GM10266 (cell line): Measurements from ENCODE around the gene NBAS.
"Not testable (repeated sequence)": the region's sequence is repeated elsewhere in the genome, so short reads cannot be mapped to it uniquely, and the experiment has no call there.

ENCODE experiments used
- DNase-seq: peaks from one replicate; pipeline ENCODE4 v3.0.0; 2012; ENCODE audit errors: extremely low spot score
- TF ChIP-seq, protein P1 (sequence below): IDR thresholded peaks from 2 replicates; pipeline ENCODE4 v1.5.1; 2012; ENCODE audit warnings: mild to moderate bottlenecking, low read depth; ENCODE audit not compliant: control insufficient read depth, insufficient read depth; ENCODE audit errors: missing control alignments

The NBAS gene

DNA sequence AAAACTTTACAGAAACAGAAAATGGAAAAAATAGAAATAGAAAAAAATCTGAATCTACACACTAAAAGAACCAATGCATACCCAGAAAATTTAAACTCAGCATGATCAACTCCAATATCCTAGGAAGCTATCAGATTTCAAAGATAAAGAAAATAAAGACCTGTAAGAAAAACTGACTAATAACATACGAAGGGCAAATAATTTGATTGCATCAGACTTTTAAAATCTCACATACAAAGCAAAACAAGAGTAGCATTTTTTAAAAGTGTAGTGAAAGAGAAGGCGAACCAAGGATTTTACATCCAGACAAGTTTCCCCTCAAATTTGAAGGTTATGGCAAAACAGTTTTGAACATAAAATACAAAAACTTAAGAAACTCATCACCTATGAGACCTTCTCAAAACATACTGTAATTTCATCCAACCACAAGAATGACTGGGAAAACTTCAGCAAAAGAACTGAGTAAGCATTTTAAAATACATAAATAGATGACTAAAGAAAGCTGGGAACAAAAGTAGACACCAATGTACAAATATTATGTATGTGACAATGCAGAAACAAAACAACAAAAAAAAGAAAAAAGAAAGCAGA, 54.8 kb downstream of the NBAS start:
- no peak for DNase-seq
- TF ChIP-seq, protein P1, sequence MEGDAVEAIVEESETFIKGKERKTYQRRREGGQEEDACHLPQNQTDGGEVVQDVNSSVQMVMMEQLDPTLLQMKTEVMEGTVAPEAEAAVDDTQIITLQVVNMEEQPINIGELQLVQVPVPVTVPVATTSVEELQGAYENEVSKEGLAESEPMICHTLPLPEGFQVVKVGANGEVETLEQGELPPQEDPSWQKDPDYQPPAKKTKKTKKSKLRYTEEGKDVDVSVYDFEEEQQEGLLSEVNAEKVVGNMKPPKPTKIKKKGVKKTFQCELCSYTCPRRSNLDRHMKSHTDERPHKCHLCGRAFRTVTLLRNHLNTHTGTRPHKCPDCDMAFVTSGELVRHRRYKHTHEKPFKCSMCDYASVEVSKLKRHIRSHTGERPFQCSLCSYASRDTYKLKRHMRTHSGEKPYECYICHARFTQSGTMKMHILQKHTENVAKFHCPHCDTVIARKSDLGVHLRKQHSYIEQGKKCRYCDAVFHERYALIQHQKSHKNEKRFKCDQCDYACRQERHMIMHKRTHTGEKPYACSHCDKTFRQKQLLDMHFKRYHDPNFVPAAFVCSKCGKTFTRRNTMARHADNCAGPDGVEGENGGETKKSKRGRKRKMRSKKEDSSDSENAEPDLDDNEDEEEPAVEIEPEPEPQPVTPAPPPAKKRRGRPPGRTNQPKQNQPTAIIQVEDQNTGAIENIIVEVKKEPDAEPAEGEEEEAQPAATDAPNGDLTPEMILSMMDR: no peak

DNA sequence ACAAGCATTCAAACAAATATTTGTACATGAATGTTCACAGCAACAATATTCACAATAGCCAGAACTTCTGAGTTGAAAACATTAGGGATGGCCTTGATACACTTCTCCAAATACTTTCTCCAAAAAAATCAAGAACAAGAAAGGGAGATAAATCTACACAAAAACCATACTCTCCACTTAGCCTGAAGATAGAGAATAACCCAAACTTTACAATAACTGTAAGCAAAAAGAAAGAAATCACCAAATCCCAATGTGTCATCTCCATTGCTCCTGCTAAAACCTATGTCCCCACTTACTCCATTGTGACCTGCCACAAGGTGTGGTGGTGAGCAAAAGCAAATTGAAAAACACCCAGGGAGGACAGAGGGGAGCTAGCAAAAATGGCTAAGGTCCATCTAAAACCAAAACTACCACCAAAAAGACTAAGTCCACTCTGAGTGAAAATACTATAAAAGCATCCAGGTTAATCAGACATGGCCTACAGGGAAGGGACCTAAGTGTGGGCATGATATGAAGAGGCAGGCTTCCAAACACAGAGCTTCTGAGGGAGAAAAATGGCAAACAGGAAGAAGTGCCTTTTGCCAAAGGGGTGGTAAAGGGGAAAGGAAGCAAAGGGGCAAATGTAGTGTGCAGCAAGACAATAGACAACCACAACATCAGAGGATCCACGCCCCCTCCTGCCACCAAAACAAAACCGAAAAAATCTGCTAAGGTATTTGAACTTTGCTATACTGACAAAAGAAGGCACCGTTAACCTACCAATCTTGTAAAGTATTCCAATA, 56.1 kb downstream of the NBAS start:
- TF ChIP-seq, protein P1: no peak
- no peak for DNase-seq

DNA sequence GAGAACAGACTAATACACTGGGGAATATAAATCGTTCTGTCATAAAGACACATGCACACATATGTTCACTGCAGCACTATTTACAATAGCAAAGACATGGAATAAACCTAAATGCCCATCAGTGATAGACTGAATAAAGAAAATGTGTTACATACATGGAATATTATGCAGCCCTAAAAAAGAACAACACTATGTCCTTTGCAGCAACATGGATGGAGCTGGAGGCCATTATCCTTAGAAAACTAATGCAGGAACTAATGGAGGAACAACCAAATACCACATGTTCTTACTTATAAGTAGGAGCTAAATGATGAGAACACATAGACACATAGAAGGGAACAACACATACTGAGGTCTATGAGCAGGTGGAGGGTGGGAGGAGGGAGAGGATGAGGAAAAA, 61.9 kb downstream of the NBAS start:
- not testable (repeated sequence) for DNase-seq

DNA sequence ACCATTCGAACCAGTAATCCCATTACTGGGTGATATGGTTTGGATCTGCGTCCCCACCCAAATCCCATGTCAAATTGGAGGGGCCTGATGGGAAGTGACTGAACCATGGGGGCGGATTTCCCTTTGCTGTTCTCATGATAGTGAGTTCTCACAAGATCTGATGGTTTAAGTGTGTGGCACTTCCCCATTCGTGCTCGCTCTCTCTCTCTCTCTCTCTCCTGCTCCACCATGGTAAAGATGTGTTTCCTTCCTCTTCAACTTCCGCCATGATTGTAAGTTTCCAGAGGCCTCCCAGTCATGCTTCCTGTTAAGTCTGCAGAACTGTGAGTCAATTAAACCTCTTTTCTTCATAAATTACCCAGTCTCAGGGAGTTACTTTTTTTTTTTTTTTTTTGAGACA, 62.6 kb downstream of the NBAS start:
- no peak for DNase-seq
- TF ChIP-seq, protein P1: no peak

DNA sequence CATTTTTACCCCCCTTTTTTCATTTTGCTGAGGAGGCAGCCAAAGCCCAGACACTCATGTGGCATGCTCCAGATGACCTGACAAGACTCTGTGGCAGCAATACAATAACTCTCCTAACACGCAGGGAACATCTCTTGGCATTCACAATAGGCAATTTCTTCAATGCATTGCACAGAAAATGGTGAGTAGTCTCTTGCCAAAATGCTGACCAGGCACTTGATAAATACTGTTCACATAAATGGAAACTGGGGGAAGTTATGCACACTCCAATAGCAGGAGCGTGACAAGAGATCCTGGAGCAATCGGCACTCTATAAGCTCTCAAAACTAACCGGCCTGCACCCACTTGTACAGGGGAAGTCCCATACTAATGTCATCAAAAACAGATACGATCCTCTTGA, 66.3 kb downstream of the NBAS start:
- DNase-seq: no peak
- TF ChIP-seq, protein P1: no peak

DNA sequence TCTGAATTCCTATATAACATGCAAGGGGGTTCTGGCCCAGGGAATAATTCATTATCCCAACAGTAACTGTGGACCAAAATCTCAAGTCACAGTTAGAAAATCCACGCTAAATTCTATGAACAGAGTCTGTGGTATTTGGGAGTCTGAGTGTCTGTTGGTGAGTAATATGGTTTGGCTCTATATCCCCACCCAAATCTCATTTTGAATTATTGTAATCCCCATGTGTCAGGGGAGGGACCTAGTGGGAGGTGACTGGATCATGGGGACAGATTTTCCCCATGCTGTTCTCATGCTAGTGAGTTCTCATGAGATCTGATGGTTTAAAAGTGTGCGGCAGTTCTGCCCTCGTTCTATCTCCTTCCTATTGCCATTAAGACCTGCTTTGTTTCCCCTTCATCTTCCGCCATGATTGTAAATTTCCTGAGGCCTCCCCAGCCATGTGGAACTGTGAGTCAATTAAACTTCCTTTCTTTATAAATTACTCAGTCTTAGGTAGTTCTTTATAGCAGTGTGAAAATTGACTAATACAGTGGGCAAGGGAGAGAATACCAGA, 68.3 kb downstream of the NBAS start:
- DNase-seq: no peak
- TF ChIP-seq, protein P1: no peak

DNA sequence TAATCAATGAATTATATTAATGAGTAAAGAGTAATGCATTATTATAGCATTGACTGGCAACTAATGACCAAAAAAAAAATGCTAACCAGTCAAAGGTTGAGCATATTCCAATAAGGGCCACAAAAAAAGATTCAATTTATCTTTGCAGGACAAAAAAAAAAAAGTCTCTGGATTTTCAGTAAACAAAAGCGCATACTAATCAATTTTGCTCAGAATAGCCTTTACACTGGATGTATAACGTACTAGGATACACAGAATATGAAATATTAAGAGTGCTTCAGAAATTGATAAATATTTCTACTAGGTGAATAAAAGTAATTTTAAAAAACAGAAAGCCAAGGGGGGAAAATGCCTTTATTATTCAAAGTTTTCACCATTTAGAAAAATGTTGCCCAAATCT, 74.4 kb downstream of the NBAS start:
- DNase-seq: no peak
- TF ChIP-seq, protein P1: no peak
